GM15510 (cell line): ENCODE data around the gene CEP85L.

Experiments
- POLR2A ChIP-seq: IDR thresholded peaks from 3 replicates; pipeline ENCODE4 v1.6.1; 2011; ENCODE audit warnings: borderline replicate concordance; ENCODE audit not compliant: insufficient read length; ENCODE audit errors: extremely low read depth

CEP85L gene

DNA sequence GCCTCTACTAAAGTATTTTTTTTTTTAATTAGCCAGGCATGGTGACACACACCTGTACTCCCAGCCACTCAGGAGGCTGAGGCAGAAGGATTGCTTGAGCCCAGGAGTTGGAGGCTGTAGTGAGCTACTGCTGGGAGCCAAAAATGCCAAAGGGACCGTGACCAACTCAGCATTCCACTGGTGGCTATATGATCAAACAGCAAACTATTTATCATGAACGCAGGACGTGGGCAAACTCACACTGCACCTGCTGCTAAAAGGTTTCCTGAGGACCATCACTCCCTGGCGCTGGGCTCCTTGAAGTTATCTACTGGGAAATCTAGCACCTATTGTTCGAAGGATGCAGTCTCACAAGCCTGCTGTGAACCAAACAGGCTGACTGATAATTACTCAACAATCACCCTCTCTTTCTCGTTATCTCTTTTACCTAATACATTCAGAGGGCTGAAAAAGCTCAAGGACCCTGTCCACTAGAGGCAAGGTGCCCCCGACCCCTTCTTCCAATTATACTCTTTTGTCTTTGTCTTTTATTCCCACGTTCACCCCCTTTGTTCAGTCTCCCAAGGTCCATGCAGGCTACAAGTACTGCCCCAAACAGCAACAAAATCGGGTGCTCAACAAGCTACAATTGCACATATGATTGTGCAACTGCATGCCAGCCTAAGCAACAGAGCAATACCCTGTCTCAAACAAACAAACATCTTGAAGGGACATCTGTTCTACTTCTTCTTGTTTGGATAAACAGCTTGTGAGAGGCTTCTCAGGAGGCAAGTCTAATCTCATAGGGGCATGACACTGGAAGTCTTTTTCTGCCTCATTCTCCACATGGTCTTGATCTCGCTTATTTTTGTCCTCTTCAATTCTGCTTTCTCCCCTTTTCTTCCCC is 151.0 kb downstream of the CEP85L start:
- no peak for TF ChIP-seq POLR2A

DNA sequence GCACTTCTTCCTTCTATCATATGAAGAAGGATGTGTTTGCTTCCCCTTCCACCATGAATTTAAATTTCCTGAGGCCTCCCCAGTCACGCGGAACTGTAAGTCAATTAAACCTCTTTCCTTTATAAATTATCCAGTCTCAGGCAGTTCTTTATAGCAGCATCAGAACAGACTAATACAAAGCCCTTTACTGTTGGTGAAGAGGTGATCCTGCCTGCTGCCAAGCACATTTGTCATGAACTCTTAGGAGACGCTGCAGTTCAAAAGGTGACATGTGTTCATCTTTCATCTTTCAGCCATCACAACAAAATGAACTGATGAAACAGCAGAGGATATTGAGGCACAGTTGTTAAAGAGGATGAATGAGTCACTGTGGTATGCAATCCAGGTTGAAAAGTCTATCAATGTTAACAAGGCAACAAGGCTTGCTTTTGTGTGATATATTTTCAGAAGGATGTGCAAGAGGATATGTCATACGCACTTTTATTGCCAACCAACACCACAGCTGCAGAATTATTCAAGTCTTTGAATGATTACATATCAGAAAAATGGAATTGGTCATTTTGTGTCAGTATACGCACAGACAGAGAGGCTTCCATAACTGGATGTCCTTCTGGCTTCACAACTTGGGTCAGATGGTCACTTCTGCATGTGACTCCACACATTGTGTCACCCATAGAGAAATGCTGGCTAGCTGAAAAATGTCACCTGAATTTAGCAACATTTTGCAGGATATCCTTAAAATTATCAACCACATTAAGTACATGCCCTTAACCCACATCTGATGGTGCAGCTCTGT is 155.7 kb downstream of the CEP85L start:
- TF ChIP-seq POLR2A = no peak

- no peak for TF ChIP-seq POLR2A
Observed at GRCh38 chr6:118494091-118494490, 157.3 kb downstream of the CEP85L start.

- no peak for TF ChIP-seq POLR2A
Observed at GRCh38 chr6:118489990-118490389, 161.4 kb downstream of the CEP85L start.

GRCh38 chr6:118488631-118489030 is 162.8 kb downstream of the CEP85L start:
- no peak for TF ChIP-seq POLR2A

- TF ChIP-seq POLR2A = no peak
Observed at GRCh38 chr6:118485601-118486550, 165.5 kb downstream of the CEP85L start.

DNA sequence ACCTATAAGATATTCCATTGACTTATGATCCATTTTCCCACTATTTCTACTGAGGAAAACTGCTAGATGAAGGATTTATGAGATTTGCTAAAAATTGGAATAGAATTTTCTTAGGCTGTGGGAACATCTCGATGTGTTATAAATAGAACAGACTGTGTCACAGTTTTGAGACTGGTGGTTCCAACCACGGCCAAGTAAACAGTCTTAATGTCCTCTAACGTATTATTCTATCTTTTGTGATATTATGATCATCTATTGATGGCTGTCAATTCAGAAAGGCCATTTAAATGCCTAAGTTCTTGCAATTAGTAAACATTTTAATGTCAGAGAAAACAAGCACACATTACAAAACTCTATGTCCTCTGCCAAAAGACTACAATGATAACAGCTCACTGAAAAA is 174.8 kb downstream of the CEP85L start:
- no peak for TF ChIP-seq POLR2A

DNA sequence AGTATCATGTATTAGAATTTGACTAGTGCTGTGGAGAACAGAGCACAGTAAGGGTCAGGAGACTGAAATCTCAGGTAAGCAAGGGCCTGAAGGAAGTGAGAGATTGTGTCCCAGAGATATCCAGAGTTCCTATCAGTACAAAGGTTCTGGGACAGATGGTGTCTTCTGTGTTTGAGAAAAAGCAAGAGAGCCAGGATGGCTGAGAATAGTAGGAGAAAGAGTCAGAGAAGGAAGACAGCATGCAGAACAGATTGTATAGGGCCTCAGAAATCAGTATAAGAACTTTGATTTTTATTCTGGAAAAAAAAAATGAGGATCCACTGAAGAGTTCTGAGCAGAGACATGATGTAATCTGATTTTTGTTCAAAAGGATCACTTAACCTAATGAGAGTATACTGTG is 178.1 kb downstream of the CEP85L start:
- no peak for TF ChIP-seq POLR2A

DNA sequence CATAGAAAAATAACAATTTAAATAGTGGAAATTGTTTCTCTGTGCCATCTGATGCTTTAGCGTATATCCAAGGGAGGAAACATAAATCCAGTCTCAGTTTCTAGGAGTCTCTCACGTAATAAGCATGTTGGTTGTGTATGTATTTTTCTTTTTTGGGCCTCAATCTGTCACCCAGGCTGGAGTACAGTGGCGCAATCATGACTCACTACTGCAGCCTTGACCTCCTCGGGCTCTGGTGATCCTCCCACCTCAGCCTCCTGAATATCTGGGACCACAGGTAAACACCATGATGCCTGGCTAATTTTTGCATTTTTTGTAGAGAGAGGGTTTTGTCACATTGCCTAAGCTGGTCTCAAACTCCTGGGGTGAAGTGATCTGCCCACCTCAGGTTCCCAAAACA is 181.9 kb downstream of the CEP85L start:
- TF ChIP-seq POLR2A = no peak

GRCh38 chr6:118468682-118469465 is 182.5 kb downstream of the CEP85L start:
- TF ChIP-seq POLR2A = no peak

GRCh38 chr6:118467181-118467580 is 184.2 kb downstream of the CEP85L start:
- no peak for TF ChIP-seq POLR2A

GRCh38 chr6:118464620-118465019 is 186.8 kb downstream of the CEP85L start:
- no peak for TF ChIP-seq POLR2A

- no peak for TF ChIP-seq POLR2A
Observed at GRCh38 chr6:118460958-118461470, 190.4 kb downstream of the CEP85L start.

- no peak for TF ChIP-seq POLR2A
Observed at GRCh38 chr6:118456982-118457381, 194.4 kb downstream of the CEP85L start.
